Measurements from ENCODE around the gene BUD13.

GRCh38 chr11:116797816-116798215 is 25.0 kb upstream of the BUD13 start:
- TF ChIP-seq CTCF (IDR thresholded peaks at IDR 0.05) (no peak), POLR2A (IDR thresholded peaks at IDR 0.05) (no peak)

Data from vagina (tissue), 2 donors.